ENCODE data around the gene STARD5.

- no peak for TF ChIP-seq TBP (optimal IDR thresholded peaks at IDR 0.05; ENCODE audit: low read depth, low read length)
- TF ChIP-seq MED1 (CRISPR knock-in tag; IDR thresholded peaks at IDR 0.05; ENCODE audit: borderline replicate concordance), result no peak
- TF ChIP-seq, protein P1, sequence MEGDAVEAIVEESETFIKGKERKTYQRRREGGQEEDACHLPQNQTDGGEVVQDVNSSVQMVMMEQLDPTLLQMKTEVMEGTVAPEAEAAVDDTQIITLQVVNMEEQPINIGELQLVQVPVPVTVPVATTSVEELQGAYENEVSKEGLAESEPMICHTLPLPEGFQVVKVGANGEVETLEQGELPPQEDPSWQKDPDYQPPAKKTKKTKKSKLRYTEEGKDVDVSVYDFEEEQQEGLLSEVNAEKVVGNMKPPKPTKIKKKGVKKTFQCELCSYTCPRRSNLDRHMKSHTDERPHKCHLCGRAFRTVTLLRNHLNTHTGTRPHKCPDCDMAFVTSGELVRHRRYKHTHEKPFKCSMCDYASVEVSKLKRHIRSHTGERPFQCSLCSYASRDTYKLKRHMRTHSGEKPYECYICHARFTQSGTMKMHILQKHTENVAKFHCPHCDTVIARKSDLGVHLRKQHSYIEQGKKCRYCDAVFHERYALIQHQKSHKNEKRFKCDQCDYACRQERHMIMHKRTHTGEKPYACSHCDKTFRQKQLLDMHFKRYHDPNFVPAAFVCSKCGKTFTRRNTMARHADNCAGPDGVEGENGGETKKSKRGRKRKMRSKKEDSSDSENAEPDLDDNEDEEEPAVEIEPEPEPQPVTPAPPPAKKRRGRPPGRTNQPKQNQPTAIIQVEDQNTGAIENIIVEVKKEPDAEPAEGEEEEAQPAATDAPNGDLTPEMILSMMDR (IDR thresholded peaks at IDR 0.05 in 2 of 3, conservative IDR thresholded peaks at IDR 0.05 in 1 of 3; ENCODE audit: insufficient read depth in 2 of 3, low read depth in 1 of 3, low read length in 3 of 3), result no peak
- no peak for TF ChIP-seq ATF6 (CRISPR knock-in tag; IDR thresholded peaks at IDR 0.05)
- no peak for TF ChIP-seq XRCC5 (IDR thresholded peaks at IDR 0.05; ENCODE audit: low read depth, low read length)
- no peak for TF ChIP-seq ZNF217 (CRISPR knock-in tag; IDR thresholded peaks at IDR 0.05)
- no peak for TF ChIP-seq FOSL1 (tag; conservative IDR thresholded peaks at IDR 0.05)
- no peak for TF ChIP-seq ZNF766 (CRISPR knock-in tag; conservative IDR thresholded peaks at IDR 0.05)
- TF ChIP-seq SMAD4 (CRISPR knock-in tag; conservative IDR thresholded peaks at IDR 0.05), result no peak
- no peak for TF ChIP-seq ZNF24 (IDR thresholded peaks at IDR 0.05)
- TF ChIP-seq RCOR1 (IDR thresholded peaks at IDR 0.05; ENCODE audit: borderline replicate concordance in 1 of 2, low read depth in 2 of 2, low read length in 2 of 2), result no peak
- TF ChIP-seq ZBTB33 (CRISPR knock-in tag; IDR thresholded peaks at IDR 0.05), result no peak
- no peak for TF ChIP-seq PTTG1 (tag; IDR thresholded peaks at IDR 0.05; ENCODE audit: low read depth)
These were observed 22.6 kb downstream of the STARD5 start for GRCh38 chr15:81301385-81301784.
